Neural crest cell (in vitro differentiated cells): Measurements from ENCODE around the gene CFAP20DC. TPM values are rescaled to one million over a fixed set of nuclear protein-coding genes. Genes with fewer than 3 reads are reported as not detected.

Experiments
- DNase-seq: peaks from one replicate; pipeline ENCODE4 v3.0.0; 2021; ENCODE audit warnings: low read depth, mixed read lengths, low spot score
- H3K27ac Mint-ChIP-seq: one replicate; pipeline ENCODE4 v1.8.0; 2021; ENCODE audit warnings: mild to moderate bottlenecking, mixed read lengths; ENCODE audit not compliant: unreplicated experiment
- H3K27me3 Mint-ChIP-seq: 2 replicates; pipeline ENCODE4 v1.8.0; 2021; ENCODE audit warnings: low read depth, mild to moderate bottlenecking, mixed read lengths
- H3K36me3 Mint-ChIP-seq: 2 replicates; pipeline ENCODE4 v1.8.0; 2021; ENCODE audit warnings: low read depth, mild to moderate bottlenecking, mixed read lengths
- H3K4me1 Mint-ChIP-seq: 2 replicates; pipeline ENCODE4 v1.8.0; 2021; ENCODE audit warnings: mixed read lengths
- H3K4me3 Mint-ChIP-seq: one replicate; pipeline ENCODE4 v1.8.0; 2021; ENCODE audit warnings: mild to moderate bottlenecking, mixed read lengths
- H3K9me3 Mint-ChIP-seq: 2 replicates; pipeline ENCODE4 v1.8.0; 2021; ENCODE audit warnings: mixed read lengths
- total RNA-seq: library from RNA; stranded (reverse); gene quantifications from 2 replicates; pipeline ENCODE4 v1.2.1, GENCODE V29; 2021
- TF ChIP-seq, protein P1 (sequence below): fragments of 200-600 bp; sonication (generic); conservative IDR thresholded peaks from 2 replicates; pipeline ENCODE4 v1.5.0; 2021; ENCODE audit warnings: antibody characterized with exemption, mild to moderate bottlenecking

CFAP20DC gene
- total RNA-seq, 1 donor from 2014 or later, result 10.4 TPM

DNA sequence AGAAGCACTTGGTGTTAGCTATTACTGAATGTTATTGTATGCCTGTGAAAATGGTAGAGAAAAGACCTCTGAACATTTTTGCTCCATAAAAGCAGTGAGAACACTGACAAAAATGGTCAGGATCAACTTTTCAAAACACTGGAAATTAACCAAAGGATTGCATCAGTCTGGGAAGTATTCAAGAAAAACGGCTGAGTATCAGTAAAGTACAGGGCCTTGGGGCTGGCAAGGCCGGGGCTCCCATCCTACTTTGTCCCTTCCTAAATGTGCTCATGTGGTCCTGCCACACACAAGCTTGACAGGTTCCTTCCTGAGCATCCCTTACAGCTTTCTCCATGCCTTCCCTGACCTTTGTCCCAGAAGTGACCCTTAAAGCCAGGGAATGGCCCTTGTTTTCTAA is 84.0 kb downstream of the CFAP20DC start:
- Mint-ChIP-seq H3K36me3 (peaks cover 8% of the 10 kb centered on the region), H3K4me3 (no peak overlapping the region), H3K27me3 (no peaks in the 10 kb centered on the region), H3K27ac (no peak overlapping the region), H3K9me3 (peaks cover 5% of the 10 kb centered on the region), H3K4me1 (peaks cover 3% of the 10 kb centered on the region)
- no peak for DNase-seq
- TF ChIP-seq, protein P1, sequence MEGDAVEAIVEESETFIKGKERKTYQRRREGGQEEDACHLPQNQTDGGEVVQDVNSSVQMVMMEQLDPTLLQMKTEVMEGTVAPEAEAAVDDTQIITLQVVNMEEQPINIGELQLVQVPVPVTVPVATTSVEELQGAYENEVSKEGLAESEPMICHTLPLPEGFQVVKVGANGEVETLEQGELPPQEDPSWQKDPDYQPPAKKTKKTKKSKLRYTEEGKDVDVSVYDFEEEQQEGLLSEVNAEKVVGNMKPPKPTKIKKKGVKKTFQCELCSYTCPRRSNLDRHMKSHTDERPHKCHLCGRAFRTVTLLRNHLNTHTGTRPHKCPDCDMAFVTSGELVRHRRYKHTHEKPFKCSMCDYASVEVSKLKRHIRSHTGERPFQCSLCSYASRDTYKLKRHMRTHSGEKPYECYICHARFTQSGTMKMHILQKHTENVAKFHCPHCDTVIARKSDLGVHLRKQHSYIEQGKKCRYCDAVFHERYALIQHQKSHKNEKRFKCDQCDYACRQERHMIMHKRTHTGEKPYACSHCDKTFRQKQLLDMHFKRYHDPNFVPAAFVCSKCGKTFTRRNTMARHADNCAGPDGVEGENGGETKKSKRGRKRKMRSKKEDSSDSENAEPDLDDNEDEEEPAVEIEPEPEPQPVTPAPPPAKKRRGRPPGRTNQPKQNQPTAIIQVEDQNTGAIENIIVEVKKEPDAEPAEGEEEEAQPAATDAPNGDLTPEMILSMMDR, result no peak

GRCh38 chr3:58963928-58964503 is 85.8 kb downstream of the CFAP20DC start:
- TF ChIP-seq, protein P1, result no peak
- H3K27me3 Mint-ChIP-seq, result no peaks in the 10 kb centered on the region
- H3K36me3 Mint-ChIP-seq, result peaks cover 10% of the 10 kb centered on the region
- peaks cover 7% of the 10 kb centered on the region for H3K9me3 Mint-ChIP-seq
- no peak overlapping the region for H3K27ac Mint-ChIP-seq
- H3K4me1 Mint-ChIP-seq, result peaks cover 3% of the 10 kb centered on the region
- no peak overlapping the region for H3K4me3 Mint-ChIP-seq
- no peak for DNase-seq

DNA sequence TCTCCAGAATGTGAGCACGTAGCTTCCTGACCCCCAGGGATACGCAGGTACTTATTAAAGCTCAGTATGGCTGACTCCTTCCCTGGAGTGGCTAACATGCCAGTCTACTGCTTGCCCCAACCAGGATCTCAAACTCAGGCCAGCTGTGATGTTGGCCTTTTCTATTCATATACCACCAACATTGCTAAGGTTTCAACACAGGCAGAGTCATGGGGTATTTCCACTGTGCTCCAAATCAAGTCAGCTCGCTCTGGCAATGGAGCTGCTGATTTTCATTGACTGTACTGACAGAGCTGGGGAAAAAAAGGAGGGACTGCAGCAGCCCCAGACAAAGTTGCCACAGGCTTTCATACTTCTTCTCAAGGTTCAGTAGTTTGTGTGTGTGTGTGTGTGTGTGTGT is 87.0 kb downstream of the CFAP20DC start:
- H3K36me3 Mint-ChIP-seq, result peaks cover 6% of the 10 kb centered on the region
- H3K4me1 Mint-ChIP-seq, result peaks cover 3% of the 10 kb centered on the region
- no peak for DNase-seq
- H3K27me3 Mint-ChIP-seq, result no peaks in the 10 kb centered on the region
- H3K27ac Mint-ChIP-seq, result peak overlapping the region; percentile 59
- H3K4me3 Mint-ChIP-seq, result no peak overlapping the region
- TF ChIP-seq, protein P1, result no peak
- H3K9me3 Mint-ChIP-seq, result peaks cover 3% of the 10 kb centered on the region

- H3K36me3 Mint-ChIP-seq, result peaks cover 10% of the 10 kb centered on the region
- H3K27me3 Mint-ChIP-seq, result no peaks in the 10 kb centered on the region
- H3K4me1 Mint-ChIP-seq, result peaks cover 3% of the 10 kb centered on the region
- TF ChIP-seq, protein P1, result no peak
- no peak overlapping the region for H3K4me3 Mint-ChIP-seq
- DNase-seq, result no peak
- peak overlapping the region; percentile 59 for H3K27ac Mint-ChIP-seq
- H3K9me3 Mint-ChIP-seq, result peaks cover 6% of the 10 kb centered on the region
These were observed 87.7 kb downstream of the CFAP20DC start for GRCh38 chr3:58962040-58962651.

GRCh38 chr3:58955308-58955707 is 94.5 kb downstream of the CFAP20DC start:
- H3K4me3 Mint-ChIP-seq, result no peak overlapping the region
- peaks cover 4% of the 10 kb centered on the region for H3K9me3 Mint-ChIP-seq
- peaks cover 4% of the 10 kb centered on the region for H3K36me3 Mint-ChIP-seq
- H3K27ac Mint-ChIP-seq, result no peak overlapping the region
- H3K27me3 Mint-ChIP-seq, result no peaks in the 10 kb centered on the region
- DNase-seq, result no peak
- TF ChIP-seq, protein P1, result no peak
- peaks cover 5% of the 10 kb centered on the region for H3K4me1 Mint-ChIP-seq
